PC-3 (cell line): ENCODE data around the gene ACBD4. TPM values are rescaled to one million over a fixed set of nuclear protein-coding genes. Genes with fewer than 3 reads are reported as not detected.

ENCODE experiments used
- ATAC-seq: fragments of 200-7000 bp; cut with Tn5 transposase; 2 replicates; pipeline ENCODE4 v1.9.1; 2020; ENCODE audit warnings: mild to moderate bottlenecking, moderate library complexity
- BruUV-seq: library from RNA; stranded (reverse); fragments of 400-500 nt; replicated peaks from 2 replicates; lab custom pipeline; 2021; lab: Mats Ljungman, UMichigan
- CTCF ChIA-PET: fragments of 300-600 bp; sonication (Branson Sonifier 250); formaldehyde crosslinking; loops from one replicate; lab custom pipeline; 2022; ENCODE audit warnings: antibody characterized with exemption; lab: Charles Lee
- POLR2A ChIA-PET: fragments of 300-600 bp; sonication (Branson Sonifier 250); formaldehyde crosslinking; loops from one replicate; lab custom pipeline; 2022; ENCODE audit warnings: antibody characterized with exemption; ENCODE audit not compliant: unreplicated experiment; lab: Charles Lee
- DNase-seq: peaks from one replicate; pipeline ENCODE4 v3.0.0-alpha.2; 2015
- H2AFZ ChIP-seq: fragments of 300-600 bp; sonication (generic); 2 replicates; pipeline ENCODE4 v1.6.0; 2016; ENCODE audit warnings: antibody characterized with exemption, low read length
- H3F3A ChIP-seq: fragments of 300-600 bp; sonication (generic); one replicate; pipeline ENCODE4 v1.6.0; 2017; ENCODE audit warnings: antibody characterized with exemption, low read length, control low read depth, mild to moderate bottlenecking; ENCODE audit not compliant: unreplicated experiment
- H3K27ac ChIP-seq: fragments of 300-600 bp; sonication (generic); 2 replicates; pipeline ENCODE4 v1.5.1; 2016; ENCODE audit warnings: mild to moderate bottlenecking, low read length
- H3K27me3 ChIP-seq: fragments of 300-600 bp; sonication (generic); 2 replicates; pipeline ENCODE4 v1.6.1; 2016; ENCODE audit warnings: low read length, mixed read lengths
- H3K36me3 ChIP-seq: fragments of 300-600 bp; sonication (generic); 2 replicates; pipeline ENCODE4 v1.6.1; 2016; ENCODE audit warnings: low read depth, mixed run types, low read length, mixed read lengths
- H3K4me1 ChIP-seq: fragments of 300-600 bp; sonication (generic); 2 replicates; pipeline ENCODE4 v1.5.1; 2016; ENCODE audit warnings: low read length; ENCODE audit not compliant: insufficient read depth
- H3K4me2 ChIP-seq: fragments of 300-600 bp; sonication (generic); 2 replicates; pipeline ENCODE4 v1.6.0; 2016; ENCODE audit warnings: low read length
- H3K4me3 ChIP-seq: fragments of 300-600 bp; sonication (generic); 2 replicates; pipeline ENCODE4 v1.5.1; 2016; ENCODE audit warnings: mild to moderate bottlenecking, low read length, mixed read lengths
- H3K79me2 ChIP-seq: fragments of 300-600 bp; sonication (generic); 2 replicates; pipeline ENCODE4 v1.6.1; 2017; ENCODE audit warnings: low read length, mixed read lengths
- H3K9ac ChIP-seq: fragments of 300-600 bp; sonication (generic); 2 replicates; pipeline ENCODE4 v1.6.0; 2016; ENCODE audit warnings: mild to moderate bottlenecking, low read length
- H3K9me2 ChIP-seq: fragments of 300-600 bp; sonication (generic); replicated peaks from 2 replicates; pipeline ENCODE4 v1.6.1; 2016; ENCODE audit warnings: mixed run types, low read length, mixed read lengths
- H3K9me3 ChIP-seq: fragments of 300-600 bp; sonication (generic); 2 replicates; pipeline ENCODE4 v1.6.1; 2016; ENCODE audit warnings: low read length, mixed read lengths
- H4K20me1 ChIP-seq: fragments of 300-600 bp; sonication (generic); 2 replicates; pipeline ENCODE4 v1.6.1; 2016; ENCODE audit warnings: low read length, mixed read lengths
- CTCF ChIP-seq: fragments of 300-600 bp; sonication (generic); conservative IDR thresholded peaks from 2 replicates; pipeline ENCODE4 v1.5.1; 2017; ENCODE audit warnings: antibody characterized with exemption, low read depth, mild to moderate bottlenecking, low read length
- EZH2 ChIP-seq: fragments of 300-600 bp; sonication (generic); IDR thresholded peaks from one replicate; pipeline ENCODE4 v1.6.1; 2017; ENCODE audit warnings: antibody characterized with exemption, mild to moderate bottlenecking, low read length; ENCODE audit not compliant: unreplicated experiment
- EZH2phosphoT487 ChIP-seq: fragments of 300-600 bp; sonication (generic); IDR thresholded peaks from 2 replicates; pipeline ENCODE4 v1.6.1; 2018; ENCODE audit warnings: mild to moderate bottlenecking, antibody characterized with exemption, low read length, borderline replicate concordance
- intact Hi-C: fragments of 100-400 bp; cut with micrococcal nuclease; formaldehyde crosslinking; loops from 2 replicates; pipeline ENCODE4 v1.9.0; 2023
- total RNA-seq: library from RNA; depleted of rRNA; stranded (reverse); fragments of >200 nt; gene quantifications from 2 replicates; pipeline ENCODE4 v1.2.3, GENCODE V29; 2014

The ACBD4 gene
- total RNA-seq, 1 experiment from 2014 or later: 12.9 TPM

GRCh38 chr17:45086865-45087503 lies 48.5 kb upstream of the ACBD4 start:
- intact Hi-C loops: no loop called here
- Histone ChIP-seq H3K4me3 (no peak overlapping the region), H3K36me3 (peaks cover 78% of the 10 kb centered on the region), H4K20me1 (no peaks in the 10 kb centered on the region), H3F3A (peaks cover 9% of the 10 kb centered on the region), H3K9ac (no peak overlapping the region), H3K9me3 (no peaks in the 10 kb centered on the region), H3K79me2 (peaks cover 5% of the 10 kb centered on the region; the same call in 1 of the 2 replicates), H3K4me1 (peaks cover 3% of the 10 kb centered on the region), H3K27ac (no peak overlapping the region), H3K9me2 (no peaks in the 10 kb centered on the region), H3K27me3 (no peaks in the 10 kb centered on the region), H3K4me2 (no peak overlapping the region), H2AFZ (no peak overlapping the region)
- TF ChIP-seq EZH2 (no peak), EZH2phosphoT487 (no peak), CTCF (no peak)
- ChIA-PET CTCF (no interaction called here), POLR2A (interaction anchor here (1.0 kb wide), 1 partner anchor 26 kb away, joined by 6 read pairs; the partner anchor contains the start of gene NMT1)
- BruUV-seq: no TSS peak
- ATAC-seq (no peak; the same call in 1 of the 2 replicates), DNase-seq (no peak)

- peaks cover 9% of the 10 kb centered on the region for H3K4me1 ChIP-seq
- peaks cover 76% of the 10 kb centered on the region for H3K36me3 ChIP-seq
- no peak overlapping the region for H2AFZ ChIP-seq
- TF ChIP-seq EZH2phosphoT487 (no peak), EZH2 (no peak), CTCF (no peak)
- DNase-seq (no peak), ATAC-seq (peak; percentile 51)
- POLR2A ChIA-PET: interaction anchor here (1.0 kb wide), 1 partner anchor 26 kb away, joined by 6 read pairs; the partner anchor contains the start of gene NMT1
- intact Hi-C loops: no loop called here
- peaks cover 5% of the 10 kb centered on the region; the same call in 1 of the 2 replicates for H3K79me2 ChIP-seq
- no peak overlapping the region for H3K4me2 ChIP-seq
- peaks cover 15% of the 10 kb centered on the region for H3F3A ChIP-seq
- no peaks in the 10 kb centered on the region for H3K9me3 ChIP-seq
- CTCF ChIA-PET: no interaction called here
- no peak overlapping the region for H3K4me3 ChIP-seq
- no peaks in the 10 kb centered on the region for H4K20me1 ChIP-seq
- no peak overlapping the region for H3K9ac ChIP-seq
- no peak overlapping the region for H3K27ac ChIP-seq
- no peaks in the 10 kb centered on the region for H3K27me3 ChIP-seq
- BruUV-seq: no TSS peak
- H3K9me2 ChIP-seq: no peaks in the 10 kb centered on the region
Observed at GRCh38 chr17:45087504-45087975, 47.9 kb upstream of the ACBD4 start.

- Histone ChIP-seq H3K4me3 (no peak overlapping the region), H3K27ac (no peak overlapping the region), H3K27me3 (no peaks in the 10 kb centered on the region), H4K20me1 (no peaks in the 10 kb centered on the region), H3K36me3 (peaks cover 74% of the 10 kb centered on the region), H3K9me3 (no peaks in the 10 kb centered on the region), H3K4me2 (no peak overlapping the region), H2AFZ (no peak overlapping the region), H3K9me2 (no peaks in the 10 kb centered on the region), H3K79me2 (peaks cover 5% of the 10 kb centered on the region; the same call in 1 of the 2 replicates), H3K9ac (no peak overlapping the region), H3F3A (peaks cover 17% of the 10 kb centered on the region), H3K4me1 (peaks cover 12% of the 10 kb centered on the region)
- intact Hi-C loops: no loop called here
- POLR2A ChIA-PET: interaction anchor here (1.0 kb wide), 1 partner anchor 27 kb away, joined by 6 read pairs; the partner anchor contains the start of gene NMT1
- no peak for TF ChIP-seq EZH2
- TF ChIP-seq CTCF: no peak
- TF ChIP-seq EZH2phosphoT487: no peak
- no peak for ATAC-seq
- BruUV-seq: TSS peak; percentile 7
- CTCF ChIA-PET: no interaction called here
- DNase-seq: no peak
Observed at GRCh38 chr17:45087978-45088377, 47.5 kb upstream of the ACBD4 start.
